Mesenteric fat pad (tissue), 1 donor: Measurements from ENCODE around the gene TYMP. TPM values are rescaled to one million over a fixed set of nuclear protein-coding genes. Genes with fewer than 3 reads are reported as not detected.

Experiments
- DNase-seq: peaks from one replicate; pipeline ENCODE4 v3.0.0-alpha.2; 2020; ENCODE audit warnings: low spot score
- total RNA-seq: library from RNA; stranded (reverse); fragmentation: NEBNext Ultra II Directional; extraction: Animal tissue kit (Norgen Biotek cat#: 25700); gene quantifications from one replicate; pipeline ENCODE4 v1.2.1, GENCODE V29; 2021
- donor health status: DM: yes; HTN: yes; CAD: no.

TYMP gene
- total RNA-seq, 1 donor from 2014 or later: 165 TPM

- DNase-seq: no peak
Observed at GRCh38 chr22:50485221-50486131, 44.3 kb downstream of the TYMP start.

DNA sequence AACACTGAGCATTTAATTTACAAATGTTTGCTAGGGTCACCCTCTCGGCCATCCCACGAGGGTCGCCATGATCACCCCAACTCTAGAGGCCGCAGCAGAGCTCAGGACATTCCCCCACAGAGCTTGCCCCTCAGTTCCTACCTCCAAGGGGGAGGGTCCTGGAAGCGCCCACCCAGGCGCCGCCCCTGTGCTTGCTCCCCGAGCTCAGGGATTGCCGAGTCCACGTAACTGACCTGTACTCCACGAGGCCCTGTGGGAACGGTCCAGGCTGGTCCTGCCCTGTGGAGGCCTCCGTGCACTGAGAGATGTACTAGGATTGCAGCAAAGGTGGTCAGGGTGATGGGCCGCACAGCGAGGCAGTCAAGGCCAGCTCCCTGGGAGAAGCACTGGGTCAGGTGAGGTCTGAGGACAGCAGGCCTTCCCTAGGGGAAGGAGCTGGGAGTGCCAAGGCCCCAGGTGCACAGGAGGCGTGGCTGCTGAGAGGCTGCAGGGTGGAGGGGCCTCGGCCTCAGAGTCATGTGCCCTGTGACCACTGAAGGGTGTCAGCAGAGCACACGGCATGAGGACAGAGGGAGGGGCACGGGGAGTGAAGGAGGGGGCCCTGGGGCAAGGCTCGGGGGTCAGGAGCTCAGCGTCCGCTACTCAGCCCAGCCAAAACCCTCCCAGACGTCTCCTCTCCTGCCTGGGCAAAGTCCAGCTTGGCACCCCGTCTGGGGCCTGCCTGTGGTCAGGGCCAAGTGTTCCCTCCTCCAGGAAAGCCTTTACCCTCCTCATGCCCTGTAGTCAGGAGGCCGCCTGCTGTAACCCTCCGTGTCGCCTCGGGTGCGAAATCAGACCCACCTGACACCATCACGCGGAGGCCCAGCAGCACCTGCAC is 45.6 kb downstream of the TYMP start:
- DNase-seq: no peak

GRCh38 chr22:50483556-50483955 is 46.3 kb downstream of the TYMP start:
- DNase-seq: no peak

DNA sequence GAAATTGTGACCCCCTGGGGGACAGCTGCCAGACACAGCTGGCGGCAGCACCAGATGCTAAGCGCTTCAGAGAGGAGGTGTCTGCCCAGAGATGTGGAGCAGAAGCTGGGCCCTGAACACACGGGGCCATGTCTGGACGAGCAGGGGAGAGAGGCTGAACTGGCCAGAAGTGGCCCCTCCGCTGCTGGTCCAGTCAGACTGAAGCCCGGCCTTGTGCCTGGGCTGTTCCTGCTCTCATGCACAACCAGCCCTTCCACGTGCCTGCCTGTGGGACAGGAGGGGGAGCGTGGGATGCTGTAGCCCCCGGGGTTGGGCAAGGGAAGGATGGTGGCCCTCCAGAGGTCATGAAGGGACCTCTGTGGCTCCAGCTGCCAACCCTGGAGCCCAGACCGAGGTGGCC is 46.7 kb downstream of the TYMP start:
- DNase-seq: no peak

DNA sequence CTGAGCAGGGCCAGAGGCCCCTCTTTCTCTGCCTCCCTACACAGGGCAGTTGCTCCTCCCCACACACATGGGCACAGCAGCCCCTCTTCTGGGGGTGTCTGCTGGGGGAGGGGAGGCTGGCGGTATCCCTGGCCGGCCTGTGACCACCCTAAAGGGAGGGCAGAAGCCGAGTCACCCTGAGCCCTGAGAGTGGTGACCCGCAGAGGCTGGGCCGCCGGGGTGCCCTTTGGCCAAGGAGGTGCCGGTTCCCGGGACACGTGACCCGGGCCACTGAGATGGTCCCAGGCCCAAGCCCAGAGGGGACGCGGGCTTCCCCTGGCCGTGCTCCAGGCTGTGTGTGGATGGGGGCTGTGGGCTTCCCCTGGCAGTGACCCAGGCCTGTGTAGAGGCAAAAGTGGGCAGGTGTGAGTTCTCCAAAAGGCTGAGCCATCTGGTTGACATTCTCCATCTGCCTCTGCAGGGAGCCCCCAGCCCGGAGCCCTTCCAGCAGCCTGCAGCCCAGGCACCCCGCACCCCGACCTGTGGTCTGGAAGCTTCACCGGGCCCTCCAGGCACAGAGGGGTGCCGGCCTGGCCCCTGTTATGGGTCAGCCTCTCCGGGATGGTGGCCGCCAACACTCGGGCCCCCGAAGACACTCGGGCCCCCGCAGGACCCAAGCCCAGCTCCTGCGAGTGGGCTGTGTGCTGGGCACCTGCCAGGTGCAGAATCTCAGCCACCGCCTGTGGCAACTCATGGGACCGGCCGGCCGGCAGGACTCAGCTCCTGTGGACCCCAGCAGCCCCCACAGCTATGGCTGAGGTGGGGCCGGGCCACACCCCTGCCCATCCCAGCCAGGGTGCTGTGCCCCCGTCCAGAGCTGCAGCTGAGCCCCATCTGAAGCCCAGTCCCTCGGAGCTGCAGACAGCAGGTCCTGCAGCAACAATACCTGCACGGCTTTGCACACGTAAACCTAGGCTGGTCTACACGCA is 47.4 kb downstream of the TYMP start:
- no peak for DNase-seq

DNA sequence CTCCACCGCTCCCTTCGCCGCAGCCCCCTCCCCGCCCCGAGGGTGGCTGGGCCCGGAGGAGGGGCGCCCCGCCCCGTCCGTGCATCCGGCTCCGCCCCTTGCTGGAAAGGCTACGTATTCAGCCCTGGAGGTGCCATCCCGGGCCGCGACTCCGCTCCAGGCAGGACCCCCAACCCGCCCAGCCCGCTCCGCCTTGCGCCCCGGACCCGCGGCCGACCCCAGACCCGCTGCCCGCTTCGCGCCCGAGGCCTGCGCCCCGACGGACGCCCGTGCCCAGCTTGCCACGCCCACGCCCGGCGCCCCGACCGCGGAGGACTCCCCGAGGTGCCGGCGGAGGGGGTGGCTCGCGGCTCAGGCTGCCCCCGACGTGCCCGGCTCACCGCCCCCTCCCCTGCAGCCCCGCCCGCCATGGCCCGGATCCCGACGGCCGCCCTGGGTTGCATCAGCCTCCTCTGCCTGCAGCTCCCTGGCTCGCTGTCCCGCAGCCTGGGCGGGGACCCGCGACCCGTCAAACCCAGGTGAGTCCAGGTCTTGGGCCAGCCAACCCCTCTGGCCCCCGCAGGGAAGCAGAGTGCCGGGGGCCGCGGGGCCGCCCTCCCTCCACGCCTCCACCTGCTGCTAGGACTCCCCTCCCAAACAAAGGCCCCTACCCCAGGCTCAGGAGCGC is 48.2 kb downstream of the TYMP start, which contains the start of gene ADM2:
Gene ADM2, plus strand, starts transcription at position 104 of the 667 bp plus-strand sequence. Its CDS starts 305 bp downstream, at position 409.
- DNase-seq: no peak

DNA sequence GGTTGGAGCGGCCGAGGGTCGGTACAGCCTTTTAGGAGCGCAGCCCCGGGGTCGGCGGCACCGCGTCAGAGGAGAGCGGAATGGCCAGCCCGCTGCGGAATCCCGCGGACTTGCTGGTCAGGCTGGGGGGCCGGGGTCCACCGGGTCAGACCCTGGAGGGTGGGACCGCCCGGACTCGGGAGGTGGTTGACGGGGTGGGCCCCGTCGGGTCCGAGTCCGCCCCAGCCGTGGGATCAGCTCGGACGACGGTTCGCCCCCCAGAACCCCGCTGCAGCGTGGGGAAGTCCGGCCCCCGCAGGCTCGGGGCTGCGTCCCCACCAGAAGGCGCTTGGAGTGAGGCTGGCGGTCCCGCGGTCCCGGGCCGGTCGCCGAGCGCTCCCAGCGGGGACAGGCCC is 48.8 kb downstream of the TYMP start:
- no peak for DNase-seq

- DNase-seq: no peak
Observed at GRCh38 chr22:50479721-50480120, 50.1 kb downstream of the TYMP start.

GRCh38 chr22:50477923-50478322 is 51.9 kb downstream of the TYMP start:
- no peak for DNase-seq

- DNase-seq: no peak
Observed at GRCh38 chr22:50476868-50477267, 52.9 kb downstream of the TYMP start.

Other genes with a start within 250 kb of the TYMP start
- 108 TPM for gene PLXNB2, start 222.4 kb downstream of the TYMP start, total RNA-seq
- 2.2 TPM for gene DENND6B, start 203.0 kb downstream of the TYMP start, total RNA-seq
- 45.3 TPM for gene PPP6R2, start 186.7 kb downstream of the TYMP start, total RNA-seq
- gene SBF1, start 55.0 kb downstream of the TYMP start, total RNA-seq: 74.3 TPM
- 0.42 TPM for gene ADM2, start 48.5 kb downstream of the TYMP start, total RNA-seq
- gene MIOX, start 43.2 kb downstream of the TYMP start, total RNA-seq: not detected
- 57.1 TPM for gene LMF2, start 22.3 kb downstream of the TYMP start, total RNA-seq
- gene NCAPH2, start 21.8 kb downstream of the TYMP start, total RNA-seq: 25.0 TPM
- 9.6 TPM for gene SCO2, start 4.4 kb downstream of the TYMP start, total RNA-seq
- gene KLHDC7B, start 15.9 kb upstream of the TYMP start, total RNA-seq: 0.10 TPM
- not detected for gene SYCE3, start 32.9 kb upstream of the TYMP start, total RNA-seq
- gene CPT1B, start 48.4 kb upstream of the TYMP start, total RNA-seq: 10.4 TPM
- gene CHKB, start 52.8 kb upstream of the TYMP start, total RNA-seq: 47.6 TPM
- 0.58 TPM for gene MAPK8IP2, start 70.8 kb upstream of the TYMP start, total RNA-seq
- 50.4 TPM for gene ARSA, start 98.1 kb upstream of the TYMP start, total RNA-seq
- 95.7 TPM for gene SHANK3, start 142.8 kb upstream of the TYMP start, total RNA-seq
- gene ACR, start 208.2 kb upstream of the TYMP start, total RNA-seq: 4.5 TPM